HG03469 (cell line): ENCODE measurements around the gene LATS1.
A peak's percentile ranks its signal among the peaks of the same experiment; 100 is the strongest.
"Not testable (repeated sequence)": the region's sequence is repeated elsewhere in the genome, so short reads cannot be mapped to it uniquely, and the experiment has no call there.

ENCODE experiments used
- ATAC-seq: cut with Tn5 transposase; IDR thresholded peaks from one replicate; pipeline ENCODE4 v1.9.1; 2021; ENCODE audit warnings: mild to moderate bottlenecking, moderate library complexity, moderate number of reproducible peaks; ENCODE audit not compliant: unreplicated experiment

The LATS1 gene

GRCh38 chr6:149680503-149680902 lies 37.4 kb downstream of the LATS1 start:
- no peak for ATAC-seq

- ATAC-seq: not testable (repeated sequence)
Measured at GRCh38 chr6:149672265-149672664, 45.6 kb downstream of the LATS1 start.

DNA sequence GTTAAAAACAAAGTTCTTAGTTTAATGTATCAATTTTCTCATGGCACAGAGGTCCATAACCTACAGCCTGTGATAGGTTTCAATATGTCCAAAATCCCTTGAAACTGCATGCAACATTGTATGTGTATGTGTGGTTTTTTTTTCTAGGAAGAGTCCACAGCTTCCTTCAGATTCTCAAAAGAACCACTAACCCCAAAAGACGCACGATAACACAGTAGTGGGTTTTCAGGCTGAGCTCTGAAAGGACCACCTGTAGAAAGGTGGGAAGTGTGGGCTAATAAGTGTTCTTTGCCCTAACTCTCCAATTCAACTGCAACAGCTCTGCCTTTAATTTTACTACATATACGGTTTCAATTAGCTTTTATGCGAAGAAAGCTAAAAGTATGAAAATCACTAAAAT lies 57.9 kb downstream of the LATS1 start:
- no peak for ATAC-seq

- no peak for ATAC-seq
Measured at GRCh38 chr6:149657441-149657840, 60.5 kb downstream of the LATS1 start.

DNA sequence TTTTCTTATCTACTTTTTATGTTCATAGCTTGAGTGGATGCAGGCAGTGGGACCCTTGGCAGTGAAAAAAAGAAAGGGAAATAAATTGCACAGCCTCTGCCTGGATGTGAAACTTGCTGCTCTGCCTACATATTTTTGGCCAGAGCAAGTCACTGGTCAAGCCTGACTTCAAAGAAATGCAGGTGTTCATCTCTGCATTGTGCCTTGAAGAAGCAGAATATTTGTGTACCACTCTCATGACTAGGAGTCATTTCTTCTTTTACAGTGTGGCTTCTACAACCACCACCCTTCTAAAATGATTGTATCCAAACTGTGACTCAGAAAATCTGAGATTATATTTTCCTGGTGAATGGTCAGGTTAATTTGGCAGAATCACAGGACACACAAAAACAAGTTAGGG lies 66.8 kb downstream of the LATS1 start:
- no peak for ATAC-seq

- ATAC-seq: peak; percentile 72
Measured at GRCh38 chr6:149648148-149649145, 69.5 kb downstream of the LATS1 start, which contains the start of gene KATNA1. KATNA1 (minus strand) TSS chr6:149648714; CDS start chr6:149638547, 10,167 bp downstream.

GRCh38 chr6:149646599-149646998 lies 71.3 kb downstream of the LATS1 start:
- ATAC-seq: no peak

DNA sequence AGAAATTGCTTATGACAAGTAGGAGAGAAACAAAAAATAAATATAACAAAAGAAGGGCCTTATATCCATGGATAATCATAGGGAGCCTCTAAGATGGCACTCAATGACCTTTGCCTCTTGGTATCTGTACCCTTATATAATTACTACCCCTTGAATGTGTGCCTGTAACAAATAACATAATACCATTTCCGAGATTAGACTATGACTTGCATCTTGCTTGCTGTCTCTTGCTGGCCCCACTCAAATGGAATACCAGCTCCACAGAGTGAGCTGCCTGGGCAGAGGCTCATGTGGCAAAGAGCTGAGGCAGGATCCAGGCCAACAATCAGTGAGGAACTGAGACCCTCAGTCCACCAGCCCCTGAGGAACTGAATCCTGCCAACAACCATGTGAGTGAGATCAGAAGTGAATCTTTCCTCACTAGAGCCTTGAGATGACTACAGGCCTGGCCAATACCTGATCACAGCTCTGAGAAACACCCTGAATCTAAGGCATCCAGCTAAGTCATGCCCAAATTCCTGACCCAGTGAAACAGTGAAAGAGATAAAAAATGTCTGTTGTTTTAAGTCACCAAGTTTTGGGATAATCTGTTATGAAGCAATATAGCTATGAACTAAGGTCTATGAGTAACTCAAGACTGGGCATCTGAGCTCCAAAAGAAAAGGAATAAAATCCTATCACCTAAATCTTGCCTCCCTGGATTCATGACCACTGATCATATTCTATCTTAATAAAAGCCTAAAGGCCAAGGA lies 74.9 kb downstream of the LATS1 start:
- no peak for ATAC-seq

DNA sequence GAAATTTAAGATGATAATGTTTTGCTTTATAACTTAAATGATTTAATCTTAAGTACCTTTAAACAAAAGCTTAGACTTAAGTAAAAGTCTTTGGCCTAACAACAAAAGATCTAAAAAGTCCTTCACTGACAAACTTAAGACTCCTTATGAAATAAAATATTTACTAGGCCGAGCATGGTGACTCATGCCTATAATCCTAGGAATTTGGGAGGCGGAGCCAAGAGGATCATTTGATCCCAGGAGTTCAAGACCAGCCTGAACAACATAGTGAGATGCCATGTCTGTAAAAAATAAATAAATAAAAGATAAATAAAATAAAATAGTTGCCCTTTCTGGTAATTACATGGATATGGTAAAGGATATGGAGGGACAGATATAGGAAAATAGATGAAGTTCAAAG lies 81.8 kb downstream of the LATS1 start:
- ATAC-seq: no peak

- ATAC-seq: no peak
Measured at GRCh38 chr6:149634315-149634714, 83.6 kb downstream of the LATS1 start.

DNA sequence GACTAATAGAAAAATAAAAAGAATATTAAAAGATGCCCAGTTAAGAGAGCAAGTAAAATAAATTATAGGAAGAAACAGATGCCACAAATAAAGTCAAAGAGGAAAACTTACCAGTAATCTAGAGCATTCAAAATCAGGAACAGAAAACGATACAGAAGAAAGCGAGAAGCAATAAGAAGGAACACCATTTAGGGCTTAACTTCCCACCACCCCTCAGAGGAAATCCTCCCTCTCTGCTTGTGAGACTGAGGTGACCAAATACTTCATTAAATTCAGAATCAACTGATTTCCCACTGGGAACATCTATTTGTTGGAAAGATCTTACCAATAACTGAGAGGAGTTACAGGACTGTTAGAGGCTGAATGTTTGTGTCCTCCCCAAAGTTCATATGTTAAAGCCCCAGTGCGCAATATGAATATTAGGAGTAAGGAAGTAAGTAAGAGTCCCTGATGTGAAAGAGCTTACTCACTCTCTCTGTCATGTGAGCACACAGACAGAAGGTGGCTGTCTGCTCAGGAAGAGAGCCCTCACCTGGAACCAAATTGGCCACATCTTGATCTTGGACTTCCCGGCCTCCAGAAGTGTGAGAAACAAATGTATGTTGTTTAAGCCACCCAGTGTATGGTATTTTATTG lies 88.9 kb downstream of the LATS1 start:
- ATAC-seq: no peak

GRCh38 chr6:149627672-149628071 lies 90.2 kb downstream of the LATS1 start:
- ATAC-seq: no peak

DNA sequence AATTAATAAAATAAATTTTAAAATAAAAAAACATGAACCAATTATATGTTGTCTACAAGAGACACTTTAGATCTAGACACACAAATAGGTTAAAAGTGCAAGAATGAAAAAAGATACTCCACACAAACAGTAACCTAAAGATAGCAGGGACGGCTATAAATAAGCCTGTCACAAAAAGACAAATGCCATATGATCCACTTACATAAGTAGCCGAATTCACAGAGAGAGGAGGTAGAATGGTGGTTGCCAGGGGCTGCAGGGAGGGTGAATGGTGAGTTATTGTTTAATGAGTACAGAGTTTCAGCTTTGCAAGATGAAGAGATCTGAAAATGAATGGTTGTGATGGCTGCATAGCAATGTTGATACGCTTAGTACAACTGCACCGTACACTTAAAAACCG lies 102.1 kb downstream of the LATS1 start:
- ATAC-seq: no peak

DNA sequence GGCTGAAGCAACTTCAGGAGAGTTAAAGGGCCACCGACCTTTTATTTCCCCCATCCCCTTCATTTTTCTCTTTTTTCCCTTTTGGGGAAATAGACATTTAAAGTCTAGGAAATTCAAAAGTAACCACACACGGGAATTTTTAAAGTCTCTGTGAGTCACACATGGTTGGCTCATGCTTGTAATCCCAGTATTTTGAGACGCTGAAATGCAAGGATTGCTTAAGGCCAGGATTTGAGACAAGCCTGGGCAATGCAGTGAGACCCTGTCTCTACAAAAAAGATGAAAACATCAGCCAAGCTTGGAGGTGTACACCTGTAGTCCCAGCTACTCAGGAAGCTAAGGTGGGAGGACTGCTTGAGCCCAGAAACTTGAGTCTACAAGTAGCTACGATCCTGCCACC lies 103.6 kb downstream of the LATS1 start:
- no peak for ATAC-seq

DNA sequence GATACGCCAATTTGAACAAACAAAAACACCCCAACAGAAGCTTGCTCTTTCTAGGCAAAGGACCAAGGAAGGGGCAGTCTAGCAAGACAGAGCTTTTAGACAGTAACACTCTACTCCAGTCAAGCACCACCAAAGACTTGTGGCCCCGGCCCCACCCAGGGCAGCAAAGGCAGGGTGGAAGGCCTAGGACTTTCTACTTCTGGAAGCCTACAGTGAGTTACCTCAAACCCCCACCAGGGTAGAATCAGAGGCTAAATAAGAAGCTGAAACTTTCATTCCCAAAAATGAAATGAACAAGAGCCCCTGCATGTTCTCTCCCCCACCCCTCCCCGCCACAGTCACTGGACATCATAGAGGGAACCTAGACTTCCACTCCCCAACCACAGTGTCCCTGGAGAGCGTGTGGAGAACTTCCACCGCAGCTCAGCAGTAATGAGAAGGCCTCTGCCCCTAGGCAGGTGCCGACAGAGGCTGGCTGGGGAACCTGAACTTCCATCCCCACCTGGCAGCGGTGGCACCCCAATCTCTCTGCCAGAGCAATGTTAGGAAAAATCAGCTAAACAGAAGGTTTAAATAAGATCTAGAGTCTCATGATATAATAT lies 109.4 kb downstream of the LATS1 start:
- ATAC-seq: no peak
